OCI-LY1 (cell line): ENCODE measurements around the gene GDPD4.

Experiments
- H2AFZ ChIP-seq: fragments of 200-600 bp; sonication (generic), shearing (Covaris generic); 2 replicates; pipeline ENCODE4 v1.6.0; 2014; ENCODE audit warnings: antibody characterized with exemption, mild to moderate bottlenecking, low read length
- H3F3A ChIP-seq: fragments of 200-600 bp; sonication (generic), shearing (Covaris generic); 2 replicates; pipeline ENCODE4 v1.6.0; 2014; ENCODE audit warnings: mild to moderate bottlenecking, antibody characterized with exemption, low read length, moderate library complexity; ENCODE audit not compliant: insufficient read depth
- H3K27ac ChIP-seq: fragments of 200-600 bp; sonication (generic); 2 replicates; pipeline ENCODE4 v1.5.1; 2014; ENCODE audit warnings: low read length, mixed run types, mild to moderate bottlenecking, low read depth; ENCODE audit not compliant: poor library complexity, severe bottlenecking
- H3K27me3 ChIP-seq: fragments of 200-600 bp; sonication (generic); 2 replicates; pipeline ENCODE4 v1.6.0; 2014; ENCODE audit warnings: antibody characterized with exemption, mild to moderate bottlenecking, low read length, moderate library complexity; ENCODE audit not compliant: insufficient read depth
- H3K36me3 ChIP-seq: fragments of 200-600 bp; sonication (generic); 2 replicates; pipeline ENCODE4 v1.6.1; 2014; ENCODE audit warnings: mild to moderate bottlenecking, antibody characterized with exemption, low read length, moderate library complexity, mixed read lengths; ENCODE audit not compliant: insufficient read depth
- H3K4me1 ChIP-seq: fragments of 200-600 bp; sonication (generic); 2 replicates; pipeline ENCODE4 v1.5.1; 2014; ENCODE audit warnings: mild to moderate bottlenecking, low read length, moderate library complexity; ENCODE audit not compliant: insufficient read depth, severe bottlenecking
- H3K4me2 ChIP-seq: fragments of 200-600 bp; sonication (generic), shearing (Covaris generic); 2 replicates; pipeline ENCODE4 v1.6.1; 2014; ENCODE audit warnings: low read length
- H3K4me3 ChIP-seq: fragments of 200-600 bp; sonication (generic); 2 replicates; pipeline ENCODE4 v1.5.1; 2014; ENCODE audit warnings: low read length, low read depth, mild to moderate bottlenecking, mixed read lengths; ENCODE audit not compliant: poor library complexity, severe bottlenecking
- H3K79me2 ChIP-seq: fragments of 200-600 bp; shearing (Covaris generic); 2 replicates; pipeline ENCODE4 v1.6.1; 2016; ENCODE audit warnings: mixed run types, low read length, mixed read lengths; ENCODE audit not compliant: insufficient read depth
- H3K9ac ChIP-seq: fragments of 200-600 bp; sonication (generic), shearing (Covaris generic); 2 replicates; pipeline ENCODE4 v1.6.1; 2014; ENCODE audit warnings: mild to moderate bottlenecking, low read length, mixed read lengths
- H3K9me2 ChIP-seq: fragments of 200-600 bp; sonication (generic), shearing (Covaris generic); 2 replicates; pipeline ENCODE4 v1.6.1; 2014; ENCODE audit warnings: low read depth, mild to moderate bottlenecking, low read length, mixed read lengths
- H3K9me3 ChIP-seq: fragments of 200-600 bp; shearing (Covaris generic); 2 replicates; pipeline ENCODE4 v1.6.1; 2014; ENCODE audit warnings: low read length, mixed read lengths
- H4K20me1 ChIP-seq: fragments of 200-600 bp; sonication (generic), shearing (Covaris generic); 2 replicates; pipeline ENCODE4 v1.6.0; 2016; ENCODE audit warnings: mild to moderate bottlenecking, low read length; ENCODE audit not compliant: insufficient read depth
- EZH2 ChIP-seq: fragments of 200-600 bp; sonication (generic), shearing (Covaris generic); IDR thresholded peaks from 2 replicates; pipeline ENCODE4 v1.8.0; 2017; ENCODE audit warnings: borderline replicate concordance, mixed run types, mild to moderate bottlenecking, antibody characterized with exemption, low read length, moderate library complexity, mixed read lengths
- TF ChIP-seq, protein P1 (sequence below): fragments of 200-600 bp; sonication (generic), shearing (Covaris generic); IDR thresholded peaks from 2 replicates; pipeline ENCODE4 v1.5.1; 2017; ENCODE audit warnings: mild to moderate bottlenecking, antibody characterized with exemption, low read length, moderate library complexity, mixed read lengths

GDPD4 gene

DNA sequence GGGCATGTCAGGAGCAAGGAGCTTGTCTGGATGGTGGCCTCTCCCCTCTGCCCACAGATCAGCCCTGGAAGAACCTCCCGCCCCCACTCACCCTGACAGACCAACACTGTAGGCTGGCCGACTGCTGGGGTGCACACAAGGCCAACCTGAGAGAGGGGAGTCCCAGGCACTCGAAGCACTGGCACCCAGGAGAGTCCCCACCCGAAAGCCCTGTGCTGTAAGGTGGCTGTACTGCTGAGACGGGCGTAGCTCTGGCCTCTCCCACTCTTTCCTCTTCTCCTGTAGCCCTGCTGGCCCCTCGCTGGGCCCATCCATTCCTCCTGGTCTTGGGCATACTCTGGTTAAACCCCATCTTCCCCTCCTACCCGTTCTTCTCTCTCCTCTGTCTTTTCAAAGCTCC lies 133.7 kb downstream of the GDPD4 start:
- H3K4me2 ChIP-seq: no peak overlapping the region
- no peak overlapping the region for H3K27ac ChIP-seq
- H2AFZ ChIP-seq: no peak overlapping the region
- TF ChIP-seq EZH2: no peak
- TF ChIP-seq, protein P1, sequence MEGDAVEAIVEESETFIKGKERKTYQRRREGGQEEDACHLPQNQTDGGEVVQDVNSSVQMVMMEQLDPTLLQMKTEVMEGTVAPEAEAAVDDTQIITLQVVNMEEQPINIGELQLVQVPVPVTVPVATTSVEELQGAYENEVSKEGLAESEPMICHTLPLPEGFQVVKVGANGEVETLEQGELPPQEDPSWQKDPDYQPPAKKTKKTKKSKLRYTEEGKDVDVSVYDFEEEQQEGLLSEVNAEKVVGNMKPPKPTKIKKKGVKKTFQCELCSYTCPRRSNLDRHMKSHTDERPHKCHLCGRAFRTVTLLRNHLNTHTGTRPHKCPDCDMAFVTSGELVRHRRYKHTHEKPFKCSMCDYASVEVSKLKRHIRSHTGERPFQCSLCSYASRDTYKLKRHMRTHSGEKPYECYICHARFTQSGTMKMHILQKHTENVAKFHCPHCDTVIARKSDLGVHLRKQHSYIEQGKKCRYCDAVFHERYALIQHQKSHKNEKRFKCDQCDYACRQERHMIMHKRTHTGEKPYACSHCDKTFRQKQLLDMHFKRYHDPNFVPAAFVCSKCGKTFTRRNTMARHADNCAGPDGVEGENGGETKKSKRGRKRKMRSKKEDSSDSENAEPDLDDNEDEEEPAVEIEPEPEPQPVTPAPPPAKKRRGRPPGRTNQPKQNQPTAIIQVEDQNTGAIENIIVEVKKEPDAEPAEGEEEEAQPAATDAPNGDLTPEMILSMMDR: no peak
- no peaks in the 10 kb centered on the region for H3K36me3 ChIP-seq
- H3K9ac ChIP-seq: no peak overlapping the region
- no peaks in the 10 kb centered on the region for H3K9me2 ChIP-seq
- H3F3A ChIP-seq: no peaks in the 10 kb centered on the region
- H4K20me1 ChIP-seq: no peaks in the 10 kb centered on the region
- H3K79me2 ChIP-seq: no peaks in the 10 kb centered on the region
- no peaks in the 10 kb centered on the region for H3K9me3 ChIP-seq
- H3K4me1 ChIP-seq: no peaks in the 10 kb centered on the region
- no peak overlapping the region for H3K4me3 ChIP-seq
- H3K27me3 ChIP-seq: no peaks in the 10 kb centered on the region

DNA sequence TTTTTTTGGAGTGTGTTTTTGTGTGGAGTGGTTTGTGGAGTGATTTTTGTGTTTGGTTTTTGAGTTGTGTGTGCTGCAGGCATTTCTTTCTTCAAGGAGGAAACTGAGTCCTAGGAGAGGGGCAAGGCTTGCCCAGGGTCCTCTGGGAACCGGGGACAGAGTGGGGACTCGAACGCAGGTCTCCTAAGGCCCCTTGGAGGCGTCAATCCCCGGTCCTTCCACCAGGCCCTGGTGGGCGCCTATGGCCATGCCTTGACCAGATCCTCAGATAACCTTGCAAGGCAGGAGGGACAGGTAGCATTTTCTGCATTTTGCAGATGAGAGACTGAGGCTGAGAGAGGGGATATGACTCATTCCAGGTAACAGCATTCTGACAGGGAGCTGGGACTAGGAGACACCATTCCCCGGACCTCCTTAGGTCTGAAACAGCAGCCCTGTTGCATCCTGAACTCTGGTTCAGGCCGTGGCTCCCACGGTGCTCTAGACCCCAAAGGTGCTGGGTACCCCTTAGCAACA lies 134.3 kb downstream of the GDPD4 start:
- TF ChIP-seq, protein P1: no peak
- TF ChIP-seq EZH2: no peak
- H3K27ac ChIP-seq: no peak overlapping the region
- no peaks in the 10 kb centered on the region for H3K4me1 ChIP-seq
- no peaks in the 10 kb centered on the region for H3K9me3 ChIP-seq
- H3K27me3 ChIP-seq: no peaks in the 10 kb centered on the region
- H3K79me2 ChIP-seq: no peaks in the 10 kb centered on the region
- H3K9me2 ChIP-seq: no peaks in the 10 kb centered on the region
- H3K4me2 ChIP-seq: no peak overlapping the region
- H3K4me3 ChIP-seq: no peak overlapping the region
- no peaks in the 10 kb centered on the region for H4K20me1 ChIP-seq
- H3K9ac ChIP-seq: no peak overlapping the region
- H3K36me3 ChIP-seq: no peaks in the 10 kb centered on the region
- no peak overlapping the region for H2AFZ ChIP-seq
- no peaks in the 10 kb centered on the region for H3F3A ChIP-seq
